Measurements from ENCODE around the gene SYTL2. TPM values are rescaled to one million over a fixed set of nuclear protein-coding genes. Genes with fewer than 3 reads are reported as not detected.

SYTL2 gene
- total RNA-seq, 1 experiment from 2014 or later, result 5.2 TPM

- Histone ChIP-seq H3K23ac (ENCODE audit: insufficient read length, low read depth, low read length) (no peak overlapping the region), H2BK20ac (ENCODE audit: low read depth, low read length, poor library complexity, severe bottlenecking) (no peak overlapping the region), H3K14ac (ENCODE audit: insufficient read depth, low read length) (no peak overlapping the region), H3K4ac (ENCODE audit: low read depth, low read length) (no peak overlapping the region), H4K8ac (replicated peaks; ENCODE audit: insufficient read length, low read depth, low read length) (no peak overlapping the region), H2BK120ac (ENCODE audit: low read depth, low read length, poor library complexity, severe bottlenecking) (no peak overlapping the region), H2BK5ac (ENCODE audit: insufficient read length, low read length) (no peak overlapping the region), H4K91ac (ENCODE audit: insufficient read length, low read depth, low read length) (no peak overlapping the region), H2AFZ (ENCODE audit: low read length) (no peak overlapping the region), H3K4me2 (ENCODE audit: insufficient read depth, insufficient read length, low read length) (no peak overlapping the region), H3K79me1 (ENCODE audit: insufficient read depth, low read depth, low read length, poor library complexity, severe bottlenecking) (no peaks in the 10 kb centered on the region), H3K27ac (ENCODE audit: insufficient read length, low read depth, low read length) (no peak overlapping the region), H2BK12ac (ENCODE audit: insufficient read length, low read depth, low read length) (no peak overlapping the region), H3K23me2 (ENCODE audit: insufficient read length, low read depth, low read length, poor library complexity, severe bottlenecking) (no peaks in the 10 kb centered on the region), H3K79me2 (ENCODE audit: insufficient read depth, low read length) (no peaks in the 10 kb centered on the region), H3K4me1 (ENCODE audit: insufficient read depth, low read length) (peaks cover 13% of the 10 kb centered on the region), H3K56ac (ENCODE audit: insufficient read length, low read depth, low read length) (no peak overlapping the region), H2BK15ac (ENCODE audit: low read depth, low read length) (no peak overlapping the region), H2AK5ac (ENCODE audit: insufficient read length, low read length) (no peak overlapping the region), H4K20me1 (ENCODE audit: control insufficient read depth, insufficient read depth, insufficient read length) (no peaks in the 10 kb centered on the region), H3K27me3 (ENCODE audit: insufficient read depth, low read length) (no peaks in the 10 kb centered on the region), H3K9ac (ENCODE audit: extremely low read depth, insufficient read length, low read length) (no peak overlapping the region), H3T11ph (ENCODE audit: low read length) (no peak overlapping the region), H4K5ac (ENCODE audit: insufficient read length, low read depth, low read length) (no peak overlapping the region), H3K9me3 (ENCODE audit: control insufficient read depth, low read depth, low read length) (no peaks in the 10 kb centered on the region), H3K18ac (ENCODE audit: insufficient read length, low read depth, low read length) (no peak overlapping the region)
- peaks cover 34 to 45% of the 10 kb centered on the region in 2 experiments for H3K4me1 Mint-ChIP-seq
- TF ChIP-seq, protein P1, sequence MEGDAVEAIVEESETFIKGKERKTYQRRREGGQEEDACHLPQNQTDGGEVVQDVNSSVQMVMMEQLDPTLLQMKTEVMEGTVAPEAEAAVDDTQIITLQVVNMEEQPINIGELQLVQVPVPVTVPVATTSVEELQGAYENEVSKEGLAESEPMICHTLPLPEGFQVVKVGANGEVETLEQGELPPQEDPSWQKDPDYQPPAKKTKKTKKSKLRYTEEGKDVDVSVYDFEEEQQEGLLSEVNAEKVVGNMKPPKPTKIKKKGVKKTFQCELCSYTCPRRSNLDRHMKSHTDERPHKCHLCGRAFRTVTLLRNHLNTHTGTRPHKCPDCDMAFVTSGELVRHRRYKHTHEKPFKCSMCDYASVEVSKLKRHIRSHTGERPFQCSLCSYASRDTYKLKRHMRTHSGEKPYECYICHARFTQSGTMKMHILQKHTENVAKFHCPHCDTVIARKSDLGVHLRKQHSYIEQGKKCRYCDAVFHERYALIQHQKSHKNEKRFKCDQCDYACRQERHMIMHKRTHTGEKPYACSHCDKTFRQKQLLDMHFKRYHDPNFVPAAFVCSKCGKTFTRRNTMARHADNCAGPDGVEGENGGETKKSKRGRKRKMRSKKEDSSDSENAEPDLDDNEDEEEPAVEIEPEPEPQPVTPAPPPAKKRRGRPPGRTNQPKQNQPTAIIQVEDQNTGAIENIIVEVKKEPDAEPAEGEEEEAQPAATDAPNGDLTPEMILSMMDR (conservative IDR thresholded peaks at IDR 0.05), result no peak
- H3K36me3 Mint-ChIP-seq (ENCODE audit: insufficient read depth in 1 of 3, low read depth in 3 of 3), result 0 out of 7 replicates have a peak, but pooled peaks cover 0 to 1% (median 0%) of the 10 kb centered on the region in 3 experiments
- DNase-seq, result no peak
- H3K27me3 Mint-ChIP-seq (ENCODE audit: low read depth), result peaks cover 2% of the 10 kb centered on the region; the same call in 1 of the 2 replicates
- H3K27ac Mint-ChIP-seq, result no peak overlapping the region
- no peak overlapping the region for H3K4me3 Mint-ChIP-seq
- no peaks in the 10 kb centered on the region for H3K9me3 Mint-ChIP-seq
Measured at GRCh38 chr11:85751724-85752123, 59.2 kb downstream of the SYTL2 start.
